Uterus (tissue), 2 donors: ENCODE measurements around the gene AHDC1.

Experiments used
- CTCF ChIP-seq, 4 experiments: fragments of 200-600 bp in 2 of 4; fragments of 450-650 bp in 2 of 4; sonication (generic) in 2 of 4; IDR thresholded peaks; one replicate each; pipeline ENCODE4 v1.5.1; 2016 to 2019; ENCODE audit warnings: antibody characterized with exemption in 4 of 4, mild to moderate bottlenecking in 2 of 4, moderate library complexity in 1 of 4
- POLR2A ChIP-seq, 2 donors: fragments of 450-650 bp; IDR thresholded peaks; one replicate each; pipeline ENCODE4 v1.6.1; 2016; ENCODE audit warnings: antibody characterized with exemption in 2 of 2, mild to moderate bottlenecking in 1 of 2, moderate library complexity in 1 of 2

GRCh38 chr1:27554293-27554692 is 49.7 kb downstream of the AHDC1 start:
- TF ChIP-seq CTCF (IDR thresholded peaks at IDR 0.05) (no peak), POLR2A (IDR thresholded peaks at IDR 0.05) (no peak)
